CD8-positive, alpha-beta memory T cell (primary cell): ENCODE results near the gene FAF1. TPM values are rescaled to one million over a fixed set of nuclear protein-coding genes. Genes with fewer than 3 reads are reported as not detected.
"Not testable (repeated sequence)": the region's sequence is repeated elsewhere in the genome, so short reads cannot be mapped to it uniquely, and the experiment has no call there.

ENCODE experiments used
- CTCF ChIA-PET: fragments of 350-600 bp; sonication (Branson Sonifier 250); formaldehyde crosslinking; loops from one replicate; lab custom pipeline; 2021; ENCODE audit warnings: antibody characterized with exemption; lab: Charles Lee
- POLR2A ChIA-PET: fragments of 350-600 bp; sonication (Branson Sonifier 250); formaldehyde crosslinking; loops from one replicate; lab custom pipeline; 2021; ENCODE audit warnings: antibody characterized with exemption; lab: Charles Lee
- DNase-seq, 5 donors: peaks; one replicate each; pipeline versions ENCODE4 v3.0.0 to v3.0.0-alpha.2; 2020 to 2022; ENCODE audit warnings: mixed read lengths in 1 of 5
- H3K27ac ChIP-seq: one replicate; pipeline ENCODE4 v1.7.0; 2013; ENCODE audit warnings: low read depth, mild to moderate bottlenecking, low read length, moderate library complexity
- H3K27me3 ChIP-seq: 2 replicates; pipeline ENCODE4 v1.7.0; 2013; ENCODE audit warnings: low read length, mild to moderate bottlenecking; ENCODE audit not compliant: insufficient read depth, poor library complexity, severe bottlenecking
- H3K36me3 ChIP-seq: 2 replicates; pipeline ENCODE4 v1.7.0; 2013; ENCODE audit warnings: mild to moderate bottlenecking, low read length, moderate library complexity; ENCODE audit not compliant: insufficient read depth
- H3K4me1 ChIP-seq: 2 replicates; pipeline ENCODE4 v1.7.0; 2013; ENCODE audit warnings: mild to moderate bottlenecking, low read length, moderate library complexity; ENCODE audit not compliant: insufficient read depth
- H3K4me3 ChIP-seq: 2 replicates; pipeline ENCODE4 v1.7.0; 2013; ENCODE audit warnings: mild to moderate bottlenecking, low read length
- H3K9me3 ChIP-seq: 2 replicates; pipeline ENCODE4 v1.7.0; 2013; ENCODE audit warnings: mild to moderate bottlenecking, low read length
- H3K27ac Mint-ChIP-seq, 8 donors: one replicate each; pipeline ENCODE4 v1.8.0; 2020 to 2021; ENCODE audit warnings: mixed read lengths in 8 of 8, mild to moderate bottlenecking in 6 of 8, inconsistent platforms in 3 of 8, moderate library complexity in 3 of 8
- H3K27me3 Mint-ChIP-seq, 2 donors: one replicate each; pipeline ENCODE4 v1.8.0; 2020 to 2021; ENCODE audit warnings: mixed read lengths in 2 of 2, mild to moderate bottlenecking in 1 of 2, moderate library complexity in 1 of 2
- H3K36me3 Mint-ChIP-seq, 3 donors: one replicate each; pipeline ENCODE4 v1.8.0; 2020 to 2021; ENCODE audit warnings: mixed read lengths in 3 of 3, inconsistent platforms in 1 of 3, mild to moderate bottlenecking in 1 of 3
- H3K4me1 Mint-ChIP-seq, 3 donors: one replicate each; pipeline ENCODE4 v1.8.0; 2020 to 2021; ENCODE audit warnings: mixed read lengths in 3 of 3, inconsistent platforms in 1 of 3, mild to moderate bottlenecking in 1 of 3
- H3K4me3 Mint-ChIP-seq, 7 donors: one replicate each; pipeline ENCODE4 v1.8.0; 2020 to 2021; ENCODE audit warnings: mixed read lengths in 7 of 7, mild to moderate bottlenecking in 6 of 7, moderate library complexity in 4 of 7, inconsistent platforms in 2 of 7
- H3K9me3 Mint-ChIP-seq, 5 donors: one replicate each; pipeline ENCODE4 v1.8.0; 2020 to 2022; ENCODE audit warnings: mixed read lengths in 5 of 5, mild to moderate bottlenecking in 3 of 5, moderate library complexity in 2 of 5, inconsistent platforms in 1 of 5
- polyA plus RNA-seq: library from polyadenylated mRNA; unstranded; fragments of 300-500 nt; fragmentation: Illumina TruSeq; gene quantifications from one replicate; pipeline ENCODE4 v1.2.3, GENCODE V29; 2021
- total RNA-seq, 2 experiments: library from RNA; stranded (reverse); gene quantifications; one replicate each; pipeline ENCODE4 v1.2.3, GENCODE V29; 2021

FAF1 gene
- total and polyA plus RNA-seq, 3 experiments from 2014 or later = 66.4 to 87.1 (median 78.2) TPM

DNA sequence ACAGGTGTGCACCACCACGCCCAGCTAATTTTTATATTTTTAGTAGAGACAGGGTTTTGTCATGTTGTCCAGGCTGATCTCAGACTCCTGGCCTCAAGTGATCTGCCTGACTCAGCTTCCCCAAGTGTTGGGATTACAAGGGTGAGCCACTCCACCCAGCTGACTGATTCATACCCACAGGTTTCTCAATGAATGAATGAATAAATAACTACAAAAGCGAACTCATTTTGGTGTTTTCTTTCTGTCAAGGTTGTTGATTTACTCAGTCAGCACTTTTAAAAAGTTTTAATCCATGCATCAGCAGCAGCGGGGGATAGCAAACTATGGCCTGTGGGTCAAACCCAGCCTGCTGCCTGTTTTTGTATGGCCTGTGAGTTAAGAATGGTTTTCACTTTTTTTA lies 217.5 kb downstream of the FAF1 start:
- Histone ChIP-seq H3K9me3 (no peaks in the 10 kb centered on the region), H3K27ac (no peak overlapping the region), H3K4me1 (no peaks in the 10 kb centered on the region), H3K27me3 (no peaks in the 10 kb centered on the region), H3K36me3 (no peaks in the 10 kb centered on the region), H3K4me3 (no peak overlapping the region)
- no peak overlapping the region for H3K4me3 Mint-ChIP-seq
- peaks cover 0 to 57% (median 18%) of the 10 kb centered on the region in 3 donors for H3K36me3 Mint-ChIP-seq
- DNase-seq = no peak
- H3K9me3 Mint-ChIP-seq = no peaks in the 10 kb centered on the region
- no peak overlapping the region for H3K27ac Mint-ChIP-seq
- no peaks in the 10 kb centered on the region for H3K27me3 Mint-ChIP-seq
- CTCF ChIA-PET = no interaction called here
- H3K4me1 Mint-ChIP-seq = peaks cover 0 to 2% (median 0%) of the 10 kb centered on the region in 3 donors
- POLR2A ChIA-PET = no interaction called here

DNA sequence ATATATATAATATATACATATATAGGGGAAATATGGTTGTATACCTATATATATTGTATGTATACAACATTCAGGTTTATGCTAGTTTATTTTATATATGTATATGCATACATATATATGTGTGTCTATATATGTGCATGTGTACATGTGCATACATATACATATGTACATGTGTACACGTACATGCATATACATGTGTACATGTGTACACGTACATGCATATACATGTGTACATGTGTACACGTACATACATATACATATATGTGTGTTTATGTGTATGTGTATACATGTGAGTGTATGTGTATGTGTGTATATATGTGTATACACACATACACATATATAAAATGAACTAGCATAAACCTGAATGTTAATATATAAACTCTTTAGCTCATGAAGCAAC lies 220.9 kb downstream of the FAF1 start:
- H3K4me1 Mint-ChIP-seq = peaks cover under 1 to 12% (median 5%) of the 10 kb centered on the region in 3 donors
- no peak overlapping the region for H3K4me3 Mint-ChIP-seq
- ChIA-PET POLR2A (no interaction called here), CTCF (no interaction called here)
- peaks cover 0 to 45% (median 19%) of the 10 kb centered on the region in 3 donors for H3K36me3 Mint-ChIP-seq
- Histone ChIP-seq H3K4me1 (no peaks in the 10 kb centered on the region), H3K27me3 (no peaks in the 10 kb centered on the region), H3K4me3 (no peak overlapping the region), H3K9me3 (no peaks in the 10 kb centered on the region), H3K36me3 (no peaks in the 10 kb centered on the region), H3K27ac (no peak overlapping the region)
- H3K27ac Mint-ChIP-seq = no peak overlapping the region
- no peaks in the 10 kb centered on the region for H3K27me3 Mint-ChIP-seq
- H3K9me3 Mint-ChIP-seq = no peaks in the 10 kb centered on the region
- no peak for DNase-seq

DNA sequence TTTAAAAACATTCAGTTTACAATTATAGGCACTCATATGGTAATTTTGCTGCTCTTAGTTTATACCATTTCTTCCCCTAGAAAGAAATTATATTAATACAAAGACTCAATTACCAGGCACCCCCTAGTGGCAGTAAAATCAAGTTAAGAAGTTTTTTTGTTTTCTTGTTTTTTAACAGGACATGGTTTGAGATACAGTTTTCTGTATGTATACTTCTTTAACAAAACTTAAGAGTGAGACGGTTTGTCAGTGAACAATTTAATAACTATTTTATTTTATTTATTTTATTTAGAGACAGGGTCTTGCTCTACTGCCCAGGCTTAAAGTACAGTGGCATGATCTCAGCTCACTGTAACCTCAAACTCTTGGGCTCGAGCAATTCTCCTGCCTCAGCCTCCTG lies 224.6 kb downstream of the FAF1 start:
- H3K27ac Mint-ChIP-seq = peak overlapping the region in 1 of 8 donors; percentile 29
- CTCF ChIA-PET = no interaction called here
- H3K27me3 Mint-ChIP-seq = no peaks in the 10 kb centered on the region

GRCh38 chr1:50727578-50727977 lies 232.5 kb downstream of the FAF1 start:
- H3K9me3 Mint-ChIP-seq, H3K36me3 ChIP-seq, POLR2A ChIA-PET, H3K27me3 Mint-ChIP-seq, H3K4me3 ChIP-seq, H3K4me3 Mint-ChIP-seq, CTCF ChIA-PET, DNase-seq, H3K27ac ChIP-seq, H3K27me3 ChIP-seq, H3K9me3 ChIP-seq: not testable (repeated sequence)
- Mint-ChIP-seq H3K27ac (peak overlapping the region in 1 of 8 donors; percentile 13), H3K4me1 (peaks cover 30 to 34% (median 33%) of the 10 kb centered on the region in 3 donors), H3K36me3 (peaks cover 11 to 28% (median 12%) of the 10 kb centered on the region in 3 donors)
- peaks cover 18% of the 10 kb centered on the region for H3K4me1 ChIP-seq

More for the DNA sequence above, 224.6 kb downstream of the FAF1 start:
- H3K4me3 ChIP-seq = no peak overlapping the region
- H3K36me3 ChIP-seq = no peaks in the 10 kb centered on the region
- H3K27ac ChIP-seq = no peak overlapping the region
- no peaks in the 10 kb centered on the region for H3K9me3 Mint-ChIP-seq
- POLR2A ChIA-PET = no interaction called here
- no peaks in the 10 kb centered on the region for H3K27me3 ChIP-seq
- H3K4me1 Mint-ChIP-seq = peaks cover 10 to 23% (median 11%) of the 10 kb centered on the region in 3 donors
- no peaks in the 10 kb centered on the region for H3K4me1 ChIP-seq
- peaks cover 0 to 28% (median 17%) of the 10 kb centered on the region in 3 donors for H3K36me3 Mint-ChIP-seq
- no peaks in the 10 kb centered on the region for H3K9me3 ChIP-seq
- no peak for DNase-seq
- no peak overlapping the region for H3K4me3 Mint-ChIP-seq

GRCh38 chr1:50724626-50725286 lies 235.3 kb downstream of the FAF1 start:
- H3K27ac Mint-ChIP-seq = peak overlapping the region; percentile 32 to 96 (median 82)
- H3K4me1 ChIP-seq = peaks cover 18% of the 10 kb centered on the region
- H3K27ac ChIP-seq = no peak overlapping the region
- H3K36me3 Mint-ChIP-seq = peaks cover 7 to 33% (median 16%) of the 10 kb centered on the region in 3 donors
- no peaks in the 10 kb centered on the region for H3K27me3 ChIP-seq
- no peaks in the 10 kb centered on the region for H3K27me3 Mint-ChIP-seq
- ChIA-PET POLR2A (no interaction called here), CTCF (no interaction called here)
- no peak overlapping the region for H3K4me3 ChIP-seq
- peaks cover 31 to 35% (median 33%) of the 10 kb centered on the region in 3 donors for H3K4me1 Mint-ChIP-seq
- H3K36me3 ChIP-seq = no peaks in the 10 kb centered on the region
- peak overlapping the region; percentile 2 to 73 (median 46) for H3K4me3 Mint-ChIP-seq
- no peaks in the 10 kb centered on the region for H3K9me3 ChIP-seq
- peaks cover 0 to 2% (median 0%) of the 10 kb centered on the region in 5 donors for H3K9me3 Mint-ChIP-seq
- no peak for DNase-seq

- ChIA-PET POLR2A (no interaction called here), CTCF (interaction anchor here (1.7 kb wide), 1 partner anchor 24 kb away, joined by 3 read pairs; no protein-coding TSS in a partner anchor)
- DNase-seq = no peak
- H3K27me3 Mint-ChIP-seq = no peaks in the 10 kb centered on the region
- peaks cover 6 to 30% (median 8%) of the 10 kb centered on the region in 3 donors for H3K36me3 Mint-ChIP-seq
- Histone ChIP-seq H3K9me3 (no peaks in the 10 kb centered on the region), H3K4me1 (peaks cover 17% of the 10 kb centered on the region), H3K27ac (peak overlapping the region; percentile 29), H3K4me3 (no peak overlapping the region), H3K36me3 (no peaks in the 10 kb centered on the region), H3K27me3 (no peaks in the 10 kb centered on the region)
- H3K4me3 Mint-ChIP-seq = no peak overlapping the region
- H3K9me3 Mint-ChIP-seq = peaks cover 0 to 5% (median 2%) of the 10 kb centered on the region in 5 donors
- H3K27ac Mint-ChIP-seq = peak overlapping the region in 4 of 8 donors; percentile 34 to 52 (median 40)
- peaks cover 24 to 32% (median 24%) of the 10 kb centered on the region in 3 donors for H3K4me1 Mint-ChIP-seq
Measured at GRCh38 chr1:50720457-50721053, 239.5 kb downstream of the FAF1 start.

- Histone ChIP-seq H3K27ac (no peak overlapping the region), H3K4me1 (peaks cover 3% of the 10 kb centered on the region), H3K4me3 (no peak overlapping the region), H3K9me3 (no peaks in the 10 kb centered on the region), H3K36me3 (no peaks in the 10 kb centered on the region), H3K27me3 (no peaks in the 10 kb centered on the region)
- ChIA-PET CTCF (no interaction called here), POLR2A (no interaction called here)
- Mint-ChIP-seq H3K27ac (no peak overlapping the region), H3K4me1 (peaks cover 10 to 18% (median 12%) of the 10 kb centered on the region in 3 donors), H3K4me3 (no peak overlapping the region), H3K9me3 (peaks cover 0 to 5% (median 2%) of the 10 kb centered on the region in 5 donors), H3K27me3 (no peaks in the 10 kb centered on the region), H3K36me3 (peaks cover 6 to 31% (median 8%) of the 10 kb centered on the region in 3 donors)
- no peak for DNase-seq
Measured at GRCh38 chr1:50719126-50719525, 240.9 kb downstream of the FAF1 start.

DNA sequence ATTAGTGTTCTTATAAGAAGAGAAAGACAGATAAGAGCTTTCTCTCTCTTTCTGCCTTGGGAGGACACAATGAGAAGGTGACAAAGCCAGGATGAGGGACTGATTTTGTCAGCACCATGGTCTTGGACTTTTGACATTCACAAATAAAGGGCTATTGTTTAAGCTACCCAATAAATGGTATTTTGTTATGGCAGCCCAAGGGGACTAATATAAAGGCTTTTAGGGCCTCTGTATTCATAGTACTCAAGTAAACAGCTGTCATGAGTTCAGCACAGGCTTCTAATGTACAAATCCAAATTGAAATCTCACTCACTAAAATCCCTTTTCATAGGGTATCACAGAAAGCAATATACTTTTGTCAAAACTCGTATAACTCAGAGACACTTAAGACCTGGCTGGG lies 242.7 kb downstream of the FAF1 start:
- H3K4me1 Mint-ChIP-seq = peaks cover 0 to 6% (median 3%) of the 10 kb centered on the region in 3 donors

More for the DNA sequence above, 242.7 kb downstream of the FAF1 start:
- no peaks in the 10 kb centered on the region for H3K27me3 ChIP-seq
- DNase-seq = no peak
- H3K27me3 Mint-ChIP-seq = no peaks in the 10 kb centered on the region
- ChIA-PET POLR2A (no interaction called here), CTCF (no interaction called here)
- no peak overlapping the region for H3K27ac Mint-ChIP-seq
- H3K4me1 ChIP-seq = no peaks in the 10 kb centered on the region
- H3K9me3 Mint-ChIP-seq = peaks cover 0 to 5% (median 2%) of the 10 kb centered on the region in 5 donors
- no peaks in the 10 kb centered on the region for H3K36me3 ChIP-seq
- peaks cover 6 to 25% (median 8%) of the 10 kb centered on the region in 3 donors for H3K36me3 Mint-ChIP-seq
- no peaks in the 10 kb centered on the region for H3K9me3 ChIP-seq
- H3K4me3 ChIP-seq = no peak overlapping the region
- no peak overlapping the region for H3K27ac ChIP-seq
- H3K4me3 Mint-ChIP-seq = no peak overlapping the region
